Esophagus squamous epithelium (tissue), 5 donors: ENCODE data around the gene IRS1. TPM values are rescaled to one million over a fixed set of nuclear protein-coding genes. Genes with fewer than 3 reads are reported as not detected.

Experiments used
- DNase-seq: peaks from one replicate; lab custom pipeline; 2025; lab: John Stamatoyannopoulos, UW
- H3K27ac ChIP-seq, 4 donors: fragments of 200-600 bp; sonication (generic); one replicate each; pipeline ENCODE4 v1.5.1; 2016 to 2019; ENCODE audit warnings: mild to moderate bottlenecking in 1 of 4
- H3K27me3 ChIP-seq, 4 donors: fragments of 200-600 bp; sonication (generic); 1 replicate in 3 of 4; 2 replicates in 1 of 4; pipeline versions ENCODE4 v1.5.1 to v1.6.0; 2017 to 2021; ENCODE audit warnings: antibody characterized with exemption in 1 of 4
- H3K36me3 ChIP-seq, 3 donors: fragments of 200-600 bp; sonication (generic); one replicate each; pipeline ENCODE4 v1.5.1; 2016 to 2019
- H3K4me1 ChIP-seq, 3 donors: fragments of 200-600 bp; sonication (generic); one replicate each; pipeline ENCODE4 v1.5.1; 2017 to 2019
- H3K4me3 ChIP-seq, 4 donors: fragments of 200-600 bp; sonication (generic); 1 replicate in 3 of 4; 2 replicates in 1 of 4; pipeline ENCODE4 v1.5.1; 2016 to 2019; ENCODE audit warnings: mild to moderate bottlenecking in 2 of 4, moderate library complexity in 1 of 4
- H3K9me3 ChIP-seq, 3 donors: fragments of 200-600 bp; sonication (generic); one replicate each; pipeline ENCODE4 v1.5.1; 2016 to 2019
- POLR2A ChIP-seq, 4 donors: fragments of 450-650 bp; IDR thresholded peaks; one replicate each; pipeline ENCODE4 v1.6.1; 2017; ENCODE audit warnings: antibody characterized with exemption in 4 of 4, mild to moderate bottlenecking in 4 of 4, moderate library complexity in 3 of 4
- WGBS, 2 donors: methylation state at CpG; one replicate each; pipeline ENCODE4 v1.1.5; 2018; 5-methylcytosine and 5-hydroxymethylcytosine counted together
- intact Hi-C: fragments of 100-400 bp; cut with DNase I; formaldehyde crosslinking; loops from one replicate; pipeline ENCODE4 v1.15.0; 2022
- total RNA-seq, 4 donors: library from RNA; depleted of rRNA; stranded (reverse); fragments of >200 nt; gene quantifications; one replicate each; pipeline ENCODE4 v1.1.0, GENCODE V29; 2016
- TF ChIP-seq, protein P1 (sequence below), 6 experiments: fragments of 450-650 bp in 4 of 6; fragments of 200-600 bp in 2 of 6; sonication (generic) in 2 of 6; IDR thresholded peaks; one replicate each; pipeline ENCODE4 v1.5.1; 2016 to 2019; ENCODE audit warnings: antibody characterized with exemption in 6 of 6, mild to moderate bottlenecking in 4 of 6, moderate library complexity in 4 of 6
- donor health status: DM: yes; HTN: yes; CAD: no.

Gene IRS1
- total RNA-seq, 4 donors from 2014 or later = 3.5 to 20.5 (median 14.2) TPM

DNA sequence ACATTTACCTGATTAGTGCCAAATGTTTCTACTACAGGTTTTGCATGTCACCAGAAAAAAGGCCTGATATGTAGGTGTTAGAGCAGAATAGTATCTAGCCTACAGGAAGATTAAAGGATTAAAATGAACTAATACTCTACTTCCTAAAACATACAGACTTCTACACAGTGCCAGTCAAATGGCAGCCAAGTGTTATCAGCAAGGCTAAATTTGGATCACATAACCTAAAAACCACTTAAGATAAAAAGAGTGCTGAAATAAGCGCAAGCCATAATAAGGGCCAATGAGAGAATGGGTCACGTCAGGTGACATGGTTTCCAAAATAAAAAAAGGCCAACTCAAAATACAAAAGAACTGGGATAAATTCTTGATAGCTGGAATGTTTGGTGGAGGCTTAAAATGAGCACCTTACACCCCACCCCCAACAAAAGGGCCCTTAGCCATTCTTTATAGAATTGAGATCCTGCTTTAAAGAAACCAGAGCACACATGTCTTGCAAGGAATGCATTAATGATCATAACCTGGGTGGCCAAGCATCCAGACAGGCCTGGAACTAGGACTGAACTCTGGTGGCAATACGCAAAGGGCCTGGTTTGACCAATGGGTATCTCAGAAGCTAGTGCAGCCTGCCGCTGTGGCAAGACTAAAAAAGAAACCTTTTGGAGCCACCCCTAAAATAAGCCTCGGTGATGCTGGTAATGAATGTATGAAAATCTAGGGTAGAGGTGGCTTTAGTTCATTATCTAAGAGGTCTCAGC, 32.4 kb downstream of the IRS1 start:
- 76 to 84% methylated on average over 4 to 5 of the region's 5 CpGs for WGBS, 2 donors
- Histone ChIP-seq H3K36me3 (no peaks in the 10 kb centered on the region), H3K27me3 (no peaks in the 10 kb centered on the region), H3K4me1 (peaks cover 0 to 31% (median 0%) of the 10 kb centered on the region in 3 donors), H3K9me3 (no peaks in the 10 kb centered on the region), H3K4me3 (no peak overlapping the region), H3K27ac (peak overlapping the region in 1 of 4 donors; percentile 10)
- intact Hi-C loops = no loop called here
- DNase-seq = no peak
- TF ChIP-seq, protein P1, sequence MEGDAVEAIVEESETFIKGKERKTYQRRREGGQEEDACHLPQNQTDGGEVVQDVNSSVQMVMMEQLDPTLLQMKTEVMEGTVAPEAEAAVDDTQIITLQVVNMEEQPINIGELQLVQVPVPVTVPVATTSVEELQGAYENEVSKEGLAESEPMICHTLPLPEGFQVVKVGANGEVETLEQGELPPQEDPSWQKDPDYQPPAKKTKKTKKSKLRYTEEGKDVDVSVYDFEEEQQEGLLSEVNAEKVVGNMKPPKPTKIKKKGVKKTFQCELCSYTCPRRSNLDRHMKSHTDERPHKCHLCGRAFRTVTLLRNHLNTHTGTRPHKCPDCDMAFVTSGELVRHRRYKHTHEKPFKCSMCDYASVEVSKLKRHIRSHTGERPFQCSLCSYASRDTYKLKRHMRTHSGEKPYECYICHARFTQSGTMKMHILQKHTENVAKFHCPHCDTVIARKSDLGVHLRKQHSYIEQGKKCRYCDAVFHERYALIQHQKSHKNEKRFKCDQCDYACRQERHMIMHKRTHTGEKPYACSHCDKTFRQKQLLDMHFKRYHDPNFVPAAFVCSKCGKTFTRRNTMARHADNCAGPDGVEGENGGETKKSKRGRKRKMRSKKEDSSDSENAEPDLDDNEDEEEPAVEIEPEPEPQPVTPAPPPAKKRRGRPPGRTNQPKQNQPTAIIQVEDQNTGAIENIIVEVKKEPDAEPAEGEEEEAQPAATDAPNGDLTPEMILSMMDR (IDR thresholded peaks at IDR 0.05) = no peak
- no peak for TF ChIP-seq POLR2A (IDR thresholded peaks at IDR 0.05)

DNA sequence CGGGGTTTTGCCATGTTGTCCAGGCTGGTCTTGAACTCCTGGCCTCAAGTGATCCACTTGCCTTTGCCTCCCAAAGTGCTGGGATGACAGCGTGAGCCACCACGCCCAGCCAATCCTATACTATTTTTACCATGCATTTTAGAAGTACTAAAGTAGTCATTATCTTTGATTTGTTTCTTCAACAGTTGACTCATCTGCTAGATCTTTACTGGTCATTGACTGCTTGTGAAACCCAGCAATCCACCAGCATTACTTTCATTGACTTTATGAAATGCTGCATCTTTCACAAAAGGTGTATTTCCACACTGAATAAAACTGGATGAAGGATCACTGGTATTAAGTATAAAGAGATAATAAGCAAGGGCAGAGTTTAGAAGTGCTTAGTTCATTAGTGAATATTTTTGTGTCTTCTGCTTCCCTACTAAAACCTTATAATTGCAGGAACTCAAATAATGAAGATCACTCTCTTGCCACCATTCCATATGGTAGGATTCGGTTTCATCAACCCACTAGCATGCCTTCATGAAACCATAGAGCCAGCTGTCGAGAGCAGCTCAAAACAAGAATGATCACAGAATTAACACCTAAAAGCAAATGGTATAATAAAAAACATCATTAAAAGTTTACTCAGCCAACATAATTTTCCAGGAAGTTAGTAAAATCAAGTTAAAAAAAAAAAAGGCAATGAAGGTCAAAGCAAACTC, 33.1 kb downstream of the IRS1 start:
- H3K27me3 ChIP-seq = no peaks in the 10 kb centered on the region
- peak overlapping the region in 1 of 4 donors; percentile 10 for H3K27ac ChIP-seq
- no peak for DNase-seq
- no peak for TF ChIP-seq POLR2A (IDR thresholded peaks at IDR 0.05)
- TF ChIP-seq, protein P1 (IDR thresholded peaks at IDR 0.05) = no peak
- H3K4me3 ChIP-seq = no peak overlapping the region
- WGBS, 2 donors = 82 to 86% methylated on average over 5 of the region's 5 CpGs
- H3K4me1 ChIP-seq = peaks cover 0 to 24% (median 0%) of the 10 kb centered on the region in 3 donors
- no peaks in the 10 kb centered on the region for H3K36me3 ChIP-seq
- intact Hi-C loops = no loop called here
- no peaks in the 10 kb centered on the region for H3K9me3 ChIP-seq

DNA sequence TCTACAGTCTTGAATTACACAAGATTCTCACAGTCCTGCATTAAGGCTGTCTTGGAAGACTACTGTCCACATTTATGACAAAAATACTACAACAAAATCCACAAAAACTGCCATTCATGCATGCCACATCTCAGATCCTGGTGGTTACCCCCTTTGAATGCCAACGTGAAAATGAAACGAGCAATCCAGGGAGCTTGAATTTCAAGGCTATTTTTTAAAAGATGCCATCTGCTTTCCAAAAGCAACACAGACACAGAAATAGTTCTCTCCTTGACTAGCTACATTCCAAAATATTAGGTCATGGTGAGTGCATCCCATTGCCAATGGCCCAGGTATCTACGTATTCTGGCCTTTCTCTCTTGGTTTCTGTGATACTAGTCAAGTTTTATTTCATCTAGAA, 36.3 kb downstream of the IRS1 start:
- TF ChIP-seq, protein P1 (IDR thresholded peaks at IDR 0.05) = no peak
- TF ChIP-seq POLR2A (IDR thresholded peaks at IDR 0.05) = no peak
- no peaks in the 10 kb centered on the region for H3K27me3 ChIP-seq
- H3K4me3 ChIP-seq = no peak overlapping the region
- H3K36me3 ChIP-seq = no peaks in the 10 kb centered on the region
- no peak for DNase-seq
- H3K27ac ChIP-seq = no peak overlapping the region
- WGBS, 2 donors = 59 to 66% methylated on average over 3 of the region's 3 CpGs
- no peaks in the 10 kb centered on the region for H3K9me3 ChIP-seq
- H3K4me1 ChIP-seq = peaks cover 0 to 47% (median 15%) of the 10 kb centered on the region in 3 donors
- intact Hi-C loops = no loop called here

DNA sequence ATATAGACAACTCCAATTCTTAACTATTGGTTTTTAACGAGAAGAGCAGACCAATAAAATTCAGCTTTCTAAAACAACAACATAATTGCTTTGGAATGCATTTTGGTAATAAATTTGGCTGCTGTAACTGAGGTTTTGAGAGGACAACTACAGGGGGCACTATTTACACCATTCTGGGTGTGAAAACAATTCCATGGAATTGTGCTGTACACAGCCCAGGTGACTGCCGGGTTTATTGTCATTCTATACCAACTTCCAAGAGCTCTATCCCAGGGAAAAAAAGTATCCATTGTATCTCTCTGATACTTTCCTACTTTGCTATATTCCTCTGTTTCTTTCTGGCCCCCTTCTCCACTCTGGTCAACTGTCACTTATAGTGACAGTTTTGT, 38.4 kb downstream of the IRS1 start:
- 80 to 85% methylated on average over 2 of the region's 2 CpGs for WGBS, 2 donors

More for the DNA sequence above, 38.4 kb downstream of the IRS1 start:
- DNase-seq = no peak
- Histone ChIP-seq H3K4me1 (peaks cover 0 to 46% (median 21%) of the 10 kb centered on the region in 3 donors), H3K27ac (peak overlapping the region in 2 of 4 donors; percentile 19 to 26), H3K27me3 (no peaks in the 10 kb centered on the region), H3K4me3 (no peak overlapping the region), H3K9me3 (no peaks in the 10 kb centered on the region), H3K36me3 (no peaks in the 10 kb centered on the region)
- TF ChIP-seq POLR2A (IDR thresholded peaks at IDR 0.05) = no peak
- TF ChIP-seq, protein P1 (IDR thresholded peaks at IDR 0.05) = no peak
- intact Hi-C loops = no loop called here
